ENCODE results near the gene LRRC36. TPM values are rescaled to one million over a fixed set of nuclear protein-coding genes. Genes with fewer than 3 reads are reported as not detected.

Gene LRRC36
- total and polyA plus RNA-seq, 10 of the 15 experiments (the other 5 are each of a cell fraction or from before 2014, with no cell fraction given), result 0.45 to 2.0 (median 0.75) TPM; not detected in 1

DNA sequence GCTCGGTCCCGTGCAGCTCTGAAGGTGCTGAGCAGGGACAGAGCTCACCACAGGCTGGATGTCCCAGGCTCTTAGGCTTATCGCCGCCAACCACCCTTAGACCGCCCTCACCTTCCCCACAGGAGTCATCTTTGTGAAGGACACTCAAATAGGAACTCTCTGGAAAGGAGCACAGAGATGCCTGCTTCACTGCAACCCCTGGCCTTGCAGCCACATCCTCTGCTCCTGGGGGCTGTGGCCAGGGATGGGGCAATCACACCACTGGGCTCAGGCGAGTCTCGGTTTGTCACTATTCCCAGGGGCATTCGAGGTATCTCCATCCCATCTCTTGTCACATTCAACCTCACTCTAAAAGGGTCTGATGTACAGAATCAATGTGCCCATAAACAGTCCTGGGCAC lies 78.7 kb downstream of the LRRC36 start:
- intact Hi-C loops (cut with micrococcal nuclease; ENCODE audit: unreplicated experiment), result no loop called here
- RAD21 ChIA-PET (ENCODE audit: unreplicated experiment), result no interaction called here
- no peaks in the 10 kb centered on the region for H3K4me1 ChIP-seq (ENCODE audit: control insufficient read depth, insufficient read depth, low read length)
- in situ Hi-C loops (cut with MboI), result loop anchor here (25.0 kb wide), 1 partner anchor 418 kb away; the partner anchor contains the start of gene CES4A
- H3K4me3 ChIP-seq, result no peak overlapping the region
- H3K4me2 ChIP-seq (ENCODE audit: control insufficient read depth, insufficient read depth), result no peak overlapping the region
- WGBS (ENCODE audit: insufficient coverage, insufficient replicate concordance, low lambda C conversion rate, missing lambda C conversion rate), result 41% methylated on average over 8 of the region's 8 CpGs
- DNase-seq (ENCODE audit: low read depth, low spot score) (no peak), ATAC-seq (no peak), FAIRE-seq (no peak)
- no peaks in the 10 kb centered on the region; a peak in 1 of 4 replicates for H3K27me3 ChIP-seq (replicated peaks in 1 of 2; ENCODE audit: control insufficient read depth in 2 of 2, insufficient read depth in 2 of 2, low read length in 1 of 2)
- no peaks in the 10 kb centered on the region for H3K9me3 ChIP-seq (replicated peaks; ENCODE audit: control insufficient read depth, insufficient read depth, low read length)
- no peak overlapping the region for H2AFZ ChIP-seq (ENCODE audit: control insufficient read depth, low read depth, low read length)
- no peak overlapping the region for H3K9ac ChIP-seq (ENCODE audit: control insufficient read depth, insufficient read depth, low read length)
- POLR2A ChIA-PET, result no interaction called here
- BruUV-seq (replicated peaks), result no TSS peak
- SMC1A ChIA-PET (ENCODE audit: uncharacterized antibody, unreplicated experiment), result no interaction called here
- no peaks in the 10 kb centered on the region for H3K36me3 ChIP-seq (ENCODE audit: control insufficient read depth in 2 of 2, insufficient read depth in 2 of 2, low read length in 1 of 2)
- H3K79me2 ChIP-seq (ENCODE audit: control insufficient read depth, insufficient read depth, low read length), result no peaks in the 10 kb centered on the region
- CTCF ChIA-PET, result no interaction called here
- no peak overlapping the region for H3K27ac ChIP-seq (ENCODE audit: control insufficient read depth, insufficient read depth)
- H4K20me1 ChIP-seq (ENCODE audit: control insufficient read depth, insufficient read depth), result no peaks in the 10 kb centered on the region
- TF ChIP-seq RCOR1 (conservative IDR thresholded peaks at IDR 0.05; ENCODE audit: low read depth, low read length) (no peak), POLR2A (IDR thresholded peaks at IDR 0.05; ENCODE audit: low read depth, low read length) (no peak), RAD51 (IDR thresholded peaks at IDR 0.05) (no peak), HDAC2 (IDR thresholded peaks at IDR 0.05) (no peak), CBFB (IDR thresholded peaks at IDR 0.05; ENCODE audit: low read depth) (no peak), SP1 (IDR thresholded peaks at IDR 0.05; ENCODE audit: low read depth, low read length) (no peak), IRF4 (IDR thresholded peaks at IDR 0.05; ENCODE audit: low read depth, low read length) (no peak), RAD21 (IDR thresholded peaks at IDR 0.05; ENCODE audit: insufficient read depth, low read depth, low read length) (no peak)
- TF ChIP-seq, protein P1, sequence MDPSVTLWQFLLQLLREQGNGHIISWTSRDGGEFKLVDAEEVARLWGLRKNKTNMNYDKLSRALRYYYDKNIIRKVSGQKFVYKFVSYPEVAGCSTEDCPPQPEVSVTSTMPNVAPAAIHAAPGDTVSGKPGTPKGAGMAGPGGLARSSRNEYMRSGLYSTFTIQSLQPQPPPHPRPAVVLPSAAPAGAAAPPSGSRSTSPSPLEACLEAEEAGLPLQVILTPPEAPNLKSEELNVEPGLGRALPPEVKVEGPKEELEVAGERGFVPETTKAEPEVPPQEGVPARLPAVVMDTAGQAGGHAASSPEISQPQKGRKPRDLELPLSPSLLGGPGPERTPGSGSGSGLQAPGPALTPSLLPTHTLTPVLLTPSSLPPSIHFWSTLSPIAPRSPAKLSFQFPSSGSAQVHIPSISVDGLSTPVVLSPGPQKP (IDR thresholded peaks at IDR 0.05; ENCODE audit: low read depth, low read length), result no peak
